PFSK-1 (cell line): ENCODE measurements around the gene HOXB9.

Experiments used
- FOXP2 ChIP-seq: optimal IDR thresholded peaks from 2 replicates; pipeline ENCODE3; 2011; ENCODE audit warnings: borderline replicate concordance, control low read depth, inconsistent platforms; ENCODE audit not compliant: insufficient read depth; ENCODE audit errors: extremely low read length, extremely low read depth
- POLR2AphosphoS5 ChIP-seq: IDR thresholded peaks from 2 replicates; pipeline ENCODE4 v1.6.1; 2012; ENCODE audit warnings: low read depth, mild to moderate bottlenecking, control low read depth, low read length, moderate library complexity
- SIN3A ChIP-seq: IDR thresholded peaks from 2 replicates; pipeline ENCODE4 v1.6.1; 2012; ENCODE audit warnings: mild to moderate bottlenecking, low read length, moderate library complexity, borderline replicate concordance; ENCODE audit not compliant: insufficient read depth
- TAF1 ChIP-seq: IDR thresholded peaks from 2 replicates; pipeline ENCODE4 v1.6.1; 2012; ENCODE audit warnings: low read length, control low read depth, borderline replicate concordance; ENCODE audit not compliant: insufficient read depth
- TF ChIP-seq, protein P1 (sequence below), 2 experiments: IDR thresholded peaks; 2 replicates each; pipeline versions ENCODE4 v1.6.1 to v1.8.0; 2011 to 2012; ENCODE audit warnings: low read depth in 2 of 2, low read length in 2 of 2, control low read depth in 1 of 2, inconsistent platforms in 1 of 2, mild to moderate bottlenecking in 1 of 2, moderate library complexity in 1 of 2; ENCODE audit not compliant: insufficient read depth in 1 of 2

DNA sequence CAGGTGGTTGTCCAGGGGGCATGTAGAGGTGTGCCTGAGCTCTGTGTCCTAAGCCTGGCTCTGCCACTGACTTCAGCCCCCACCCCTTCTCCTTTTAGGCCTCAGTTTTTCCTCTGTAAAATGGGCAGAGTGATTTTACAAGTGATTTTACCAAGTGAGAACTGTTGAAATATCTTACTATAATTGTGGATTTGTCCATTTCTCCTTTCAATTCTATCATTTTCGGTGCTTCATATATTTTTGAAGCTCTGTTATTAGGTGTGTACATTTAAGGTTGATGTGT, 21.7 kb upstream of the HOXB9 start:
- no peak for TF ChIP-seq TAF1
- TF ChIP-seq POLR2AphosphoS5 = no peak
- TF ChIP-seq, protein P1, sequence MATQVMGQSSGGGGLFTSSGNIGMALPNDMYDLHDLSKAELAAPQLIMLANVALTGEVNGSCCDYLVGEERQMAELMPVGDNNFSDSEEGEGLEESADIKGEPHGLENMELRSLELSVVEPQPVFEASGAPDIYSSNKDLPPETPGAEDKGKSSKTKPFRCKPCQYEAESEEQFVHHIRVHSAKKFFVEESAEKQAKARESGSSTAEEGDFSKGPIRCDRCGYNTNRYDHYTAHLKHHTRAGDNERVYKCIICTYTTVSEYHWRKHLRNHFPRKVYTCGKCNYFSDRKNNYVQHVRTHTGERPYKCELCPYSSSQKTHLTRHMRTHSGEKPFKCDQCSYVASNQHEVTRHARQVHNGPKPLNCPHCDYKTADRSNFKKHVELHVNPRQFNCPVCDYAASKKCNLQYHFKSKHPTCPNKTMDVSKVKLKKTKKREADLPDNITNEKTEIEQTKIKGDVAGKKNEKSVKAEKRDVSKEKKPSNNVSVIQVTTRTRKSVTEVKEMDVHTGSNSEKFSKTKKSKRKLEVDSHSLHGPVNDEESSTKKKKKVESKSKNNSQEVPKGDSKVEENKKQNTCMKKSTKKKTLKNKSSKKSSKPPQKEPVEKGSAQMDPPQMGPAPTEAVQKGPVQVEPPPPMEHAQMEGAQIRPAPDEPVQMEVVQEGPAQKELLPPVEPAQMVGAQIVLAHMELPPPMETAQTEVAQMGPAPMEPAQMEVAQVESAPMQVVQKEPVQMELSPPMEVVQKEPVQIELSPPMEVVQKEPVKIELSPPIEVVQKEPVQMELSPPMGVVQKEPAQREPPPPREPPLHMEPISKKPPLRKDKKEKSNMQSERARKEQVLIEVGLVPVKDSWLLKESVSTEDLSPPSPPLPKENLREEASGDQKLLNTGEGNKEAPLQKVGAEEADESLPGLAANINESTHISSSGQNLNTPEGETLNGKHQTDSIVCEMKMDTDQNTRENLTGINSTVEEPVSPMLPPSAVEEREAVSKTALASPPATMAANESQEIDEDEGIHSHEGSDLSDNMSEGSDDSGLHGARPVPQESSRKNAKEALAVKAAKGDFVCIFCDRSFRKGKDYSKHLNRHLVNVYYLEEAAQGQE (IDR thresholded peaks at IDR 0.05; ENCODE audit: insufficient read depth in 1 of 2, low read depth in 2 of 2, low read length in 2 of 2) = no peak
- TF ChIP-seq SIN3A = no peak
- TF ChIP-seq FOXP2 = no peak
